HEK293 (cell line): ENCODE results near the gene PSMC5.
A peak's percentile ranks its signal among the peaks of the same experiment; 100 is the strongest.

ENCODE experiments used
- CTCF ChIA-PET: fragments of 350-600 bp; formaldehyde crosslinking; extraction: SDS; loops from one replicate; lab custom pipeline; 2021; ENCODE audit warnings: antibody characterized with exemption; lab: Yijun Ruan, JAX
- POLR2A ChIA-PET: fragments of 300-600 bp; formaldehyde crosslinking; extraction: SDS; loops from one replicate; lab custom pipeline; 2020; ENCODE audit warnings: antibody characterized with exemption, inconsistent platforms; lab: Yijun Ruan, JAX
- H3K27ac ChIP-seq: fragments of 200-500 bp; sonication (Bioruptor generic); 2 replicates; pipeline ENCODE4 v1.5.1; 2014; ENCODE audit warnings: low read depth, low read length, control low read depth, inconsistent platforms; ENCODE audit errors: extremely low read depth
- H3K36me3 ChIP-seq, 2 experiments: fragments of 200-500 bp in 1 of 2; sonication (Bioruptor generic) in 1 of 2; 1 replicate in 1 of 2; 2 replicates in 1 of 2; pipeline ENCODE4 v1.5.1; 2014 to 2017; ENCODE audit warnings: inconsistent platforms in 2 of 2, low read length in 2 of 2; ENCODE audit not compliant: control insufficient read depth in 2 of 2, insufficient read depth in 1 of 2
- H3K4me1 ChIP-seq: fragments of 200-500 bp; sonication (Bioruptor generic); 2 replicates; pipeline ENCODE4 v1.5.1; 2014; ENCODE audit warnings: mild to moderate bottlenecking, low read length, inconsistent platforms; ENCODE audit not compliant: control insufficient read depth, insufficient read depth
- H3K4me3 ChIP-seq: 2 replicates; pipeline ENCODE4 v1.5.1; 2011; ENCODE audit warnings: low read depth, mild to moderate bottlenecking, control low read depth, low read length, moderate library complexity
- H3K9me3 ChIP-seq: fragments of 200-500 bp; sonication (Bioruptor generic); 2 replicates; pipeline ENCODE4 v1.5.1; 2014; ENCODE audit warnings: low read depth, low read length, inconsistent platforms; ENCODE audit not compliant: control insufficient read depth, insufficient read depth
- HOXD13 ChIP-seq: sonication (generic); formaldehyde crosslinking; IDR thresholded peaks from 2 replicates; pipeline ENCODE4 v1.8.0; 2022; ENCODE audit warnings: missing genetic modification reagents, borderline replicate concordance
- SETDB1 ChIP-seq: IDR thresholded peaks from one replicate; pipeline ENCODE4 v1.6.1; 2017; ENCODE audit warnings: mild to moderate bottlenecking, low read length, moderate library complexity, mixed read lengths; ENCODE audit not compliant: insufficient read length
- ZBTB17 ChIP-seq: fragments of 450-650 bp; formaldehyde crosslinking; IDR thresholded peaks from 2 replicates; pipeline ENCODE4 v1.5.1; 2016; ENCODE audit warnings: missing biosample characterization, missing genetic modification characterization
- ZBTB20 ChIP-seq: fragments of 450-650 bp; formaldehyde crosslinking; IDR thresholded peaks from 2 replicates; pipeline ENCODE4 v1.5.1; 2016; ENCODE audit warnings: missing biosample characterization, missing genetic modification characterization
- ZNF155 ChIP-seq: fragments of 450-650 bp; formaldehyde crosslinking; IDR thresholded peaks from 2 replicates; pipeline ENCODE4 v1.5.1; 2016; ENCODE audit warnings: missing biosample characterization, missing genetic modification characterization
- ZNF501 ChIP-seq: fragments of 450-650 bp; formaldehyde crosslinking; IDR thresholded peaks from 2 replicates; pipeline ENCODE4 v1.5.1; 2016; ENCODE audit warnings: missing biosample characterization, missing genetic modification characterization
- ZNF561 ChIP-seq: fragments of 450-650 bp; IDR thresholded peaks from 2 replicates; pipeline ENCODE4 v1.5.1; 2018; ENCODE audit warnings: missing biosample characterization, missing genetic modification characterization, borderline replicate concordance
- ZNF585B ChIP-seq: fragments of 450-650 bp; formaldehyde crosslinking; IDR thresholded peaks from 2 replicates; pipeline ENCODE4 v1.5.1; 2016; ENCODE audit warnings: missing biosample characterization, missing genetic modification characterization
- ZNF621 ChIP-seq: fragments of 450-650 bp; formaldehyde crosslinking; IDR thresholded peaks from 2 replicates; pipeline ENCODE4 v1.5.1; 2017; ENCODE audit warnings: missing biosample characterization, missing genetic modification characterization
- ZNF664 ChIP-seq: fragments of 450-650 bp; formaldehyde crosslinking; IDR thresholded peaks from 2 replicates; pipeline ENCODE4 v1.5.1; 2016; ENCODE audit warnings: missing biosample characterization, missing genetic modification characterization
- ZNF768 ChIP-seq: fragments of 450-650 bp; formaldehyde crosslinking; IDR thresholded peaks from 2 replicates; pipeline ENCODE4 v1.5.1; 2018; ENCODE audit warnings: missing biosample characterization, mild to moderate bottlenecking, missing genetic modification characterization
- TF ChIP-seq, protein P1 (sequence below): fragments of 450-650 bp; formaldehyde crosslinking; IDR thresholded peaks from 2 replicates; pipeline ENCODE4 v1.5.1; 2016; ENCODE audit warnings: missing biosample characterization, missing genetic modification characterization
- TF ChIP-seq, protein P2 (sequence below): sonication (generic); formaldehyde crosslinking; IDR thresholded peaks from 2 replicates; pipeline ENCODE4 v1.8.1; 2022; ENCODE audit warnings: mild to moderate bottlenecking, moderate library complexity, missing genetic modification reagents
- TF ChIP-seq, protein P3 (sequence below): fragments of 450-650 bp; formaldehyde crosslinking; IDR thresholded peaks from 2 replicates; pipeline ENCODE4 v1.5.1; 2016; ENCODE audit warnings: missing biosample characterization, missing genetic modification characterization
- TF ChIP-seq, protein P4 (sequence below): fragments of 450-650 bp; formaldehyde crosslinking; IDR thresholded peaks from 2 replicates; pipeline ENCODE4 v1.5.1; 2016; ENCODE audit warnings: missing biosample characterization, missing genetic modification characterization

The PSMC5 gene

GRCh38 chr17:63843910-63844677 lies 16.9 kb downstream of the PSMC5 start:
- TF ChIP-seq ZNF621 (tag by site-specific recombination), result no peak
- peak; percentile 95 for TF ChIP-seq ZBTB20
- Histone ChIP-seq H3K4me3 (no peak overlapping the region), H3K36me3 (peaks cover 0 to 3% of the 10 kb centered on the region in 2 experiments; a peak in 1 of 3 replicates), H3K9me3 (no peaks in the 10 kb centered on the region), H3K4me1 (peaks cover 19% of the 10 kb centered on the region), H3K27ac (no peak overlapping the region; the same call in 1 of the 2 replicates)
- ChIA-PET CTCF (interaction anchor here (0.6 to 9.5 kb wide), 4 partner anchors 9 to 22 kb away, joined by 4 to 62 read pairs (median 10); no protein-coding TSS in a partner anchor), POLR2A (interaction anchor here (0.6 to 2.0 kb wide), 12 partner anchors 10 to 1251 kb away, joined by 3 to 20 read pairs (median 4); partner anchors contain the start of genes CCDC47, DDX42, MAP3K3 and PSMC5)

GRCh38 chr17:63845509-63845908 lies 18.3 kb downstream of the PSMC5 start:
- no peak overlapping the region for H3K27ac ChIP-seq
- CTCF ChIA-PET, result interaction anchor here (0.6 to 9.5 kb wide), 3 partner anchors 10 to 21 kb away, joined by 3 to 62 read pairs (median 4); no protein-coding TSS in a partner anchor
- POLR2A ChIA-PET, result interaction anchor here (0.6 kb wide), 1 partner anchor 952 kb away, joined by 4 read pairs; no protein-coding TSS in a partner anchor

GRCh38 chr17:63847525-63848249 lies 20.5 kb downstream of the PSMC5 start:
- Histone ChIP-seq H3K36me3 (no peaks in the 10 kb centered on the region), H3K9me3 (no peaks in the 10 kb centered on the region), H3K27ac (no peak overlapping the region), H3K4me1 (no peaks in the 10 kb centered on the region; the same call in 1 of the 2 replicates), H3K4me3 (no peak overlapping the region)
- CTCF ChIA-PET, result interaction anchor here (0.6 to 9.5 kb wide), 7 partner anchors 9 to 42 kb away, joined by 3 to 62 read pairs (median 4); partner anchors contain the start of gene GH2
- TF ChIP-seq ZNF561 (tag by site-specific recombination), result no peak
- peak; percentile 92 for TF ChIP-seq ZNF664 (tag by site-specific recombination)
- POLR2A ChIA-PET, result interaction anchor here (1.9 kb wide), 1 partner anchor 74 kb away, joined by 6 read pairs; the partner anchor contains the start of genes CCDC47 and DDX42

More at GRCh38 chr17:63845509-63845908, 18.3 kb downstream of the PSMC5 start:
- Histone ChIP-seq H3K4me1 (peaks cover 8% of the 10 kb centered on the region), H3K9me3 (no peaks in the 10 kb centered on the region), H3K36me3 (no peaks in the 10 kb centered on the region), H3K4me3 (no peak overlapping the region)
- TF ChIP-seq ZNF585B (tag by site-specific recombination) (no peak), ZBTB17 (tag by site-specific recombination) (no peak)
- TF ChIP-seq, protein P1, sequence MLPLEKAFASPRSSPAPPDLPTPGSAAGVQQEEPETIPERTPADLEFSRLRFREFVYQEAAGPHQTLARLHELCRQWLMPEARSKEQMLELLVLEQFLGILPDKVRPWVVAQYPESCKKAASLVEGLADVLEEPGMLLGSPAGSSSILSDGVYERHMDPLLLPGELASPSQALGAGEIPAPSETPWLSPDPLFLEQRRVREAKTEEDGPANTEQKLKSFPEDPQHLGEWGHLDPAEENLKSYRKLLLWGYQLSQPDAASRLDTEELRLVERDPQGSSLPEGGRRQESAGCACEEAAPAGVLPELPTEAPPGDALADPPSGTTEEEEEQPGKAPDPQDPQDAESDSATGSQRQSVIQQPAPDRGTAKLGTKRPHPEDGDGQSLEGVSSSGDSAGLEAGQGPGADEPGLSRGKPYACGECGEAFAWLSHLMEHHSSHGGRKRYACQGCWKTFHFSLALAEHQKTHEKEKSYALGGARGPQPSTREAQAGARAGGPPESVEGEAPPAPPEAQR (tag by site-specific recombination), result no peak

DNA sequence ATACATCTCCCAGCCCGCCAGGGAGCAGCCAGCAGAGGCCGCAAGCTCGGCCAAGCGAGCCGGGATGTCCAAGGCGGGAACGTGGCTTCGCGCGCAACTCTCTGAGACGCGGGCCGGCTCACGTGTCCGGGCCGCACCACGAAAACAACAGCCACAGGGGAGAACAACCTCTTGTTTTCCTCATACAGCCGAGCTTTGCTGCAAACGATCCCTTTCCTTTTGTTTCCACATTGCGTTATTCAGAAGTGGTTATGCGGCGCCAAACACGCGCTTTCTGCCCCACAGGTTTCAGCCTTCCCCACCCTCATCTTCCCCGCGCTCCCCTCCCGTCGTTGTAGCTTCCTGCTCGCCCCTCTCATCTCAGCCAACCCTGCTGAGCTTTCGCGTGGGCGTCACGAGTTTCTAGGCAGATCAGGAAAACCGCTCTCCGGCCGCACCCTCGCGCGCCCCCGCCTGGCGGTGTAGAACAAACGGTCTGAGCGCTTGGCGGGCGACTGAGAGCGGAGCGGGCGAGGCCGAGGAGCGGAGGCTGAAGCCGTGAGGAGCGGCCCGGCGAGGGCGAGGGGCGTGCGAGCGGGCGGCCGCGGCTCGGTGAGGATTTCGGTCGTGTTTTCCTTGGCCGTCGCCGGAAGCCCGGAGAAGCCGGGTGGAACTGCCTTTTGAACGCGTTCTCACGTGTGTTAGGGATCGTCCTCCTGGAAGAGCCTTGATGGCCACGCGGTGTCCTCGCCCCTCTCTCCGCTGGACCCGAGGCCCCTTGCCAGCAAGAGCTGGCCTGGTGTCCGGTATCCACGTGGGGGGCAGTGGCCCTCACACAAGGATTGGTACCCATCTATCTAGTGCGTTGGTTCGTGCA lies 21.8 kb downstream of the PSMC5 start:
- no peaks in the 10 kb centered on the region for H3K4me1 ChIP-seq
- ChIA-PET POLR2A (interaction anchor here (0.9 to 1.9 kb wide), 4 partner anchors 10 to 75 kb away, joined by 3 to 6 read pairs (median 4); partner anchors contain the start of genes CCDC47, DDX42 and PSMC5), CTCF (interaction anchor here (0.6 to 9.5 kb wide), 19 partner anchors 11 to 1300 kb away, joined by 3 to 62 read pairs (median 4); partner anchors contain the start of gene GH2)
- no peaks in the 10 kb centered on the region for H3K36me3 ChIP-seq
- peak overlapping the region; percentile 56; the same call in 1 of the 2 replicates for H3K27ac ChIP-seq
- H3K9me3 ChIP-seq, result no peaks in the 10 kb centered on the region
- H3K4me3 ChIP-seq, result peak overlapping the region; percentile 1
- no peak for TF ChIP-seq HOXD13 (CRISPR knock-in tag)
- TF ChIP-seq ZBTB17 (tag by site-specific recombination), result no peak
- TF ChIP-seq ZNF664 (tag by site-specific recombination), result no peak
- TF ChIP-seq, protein P2, sequence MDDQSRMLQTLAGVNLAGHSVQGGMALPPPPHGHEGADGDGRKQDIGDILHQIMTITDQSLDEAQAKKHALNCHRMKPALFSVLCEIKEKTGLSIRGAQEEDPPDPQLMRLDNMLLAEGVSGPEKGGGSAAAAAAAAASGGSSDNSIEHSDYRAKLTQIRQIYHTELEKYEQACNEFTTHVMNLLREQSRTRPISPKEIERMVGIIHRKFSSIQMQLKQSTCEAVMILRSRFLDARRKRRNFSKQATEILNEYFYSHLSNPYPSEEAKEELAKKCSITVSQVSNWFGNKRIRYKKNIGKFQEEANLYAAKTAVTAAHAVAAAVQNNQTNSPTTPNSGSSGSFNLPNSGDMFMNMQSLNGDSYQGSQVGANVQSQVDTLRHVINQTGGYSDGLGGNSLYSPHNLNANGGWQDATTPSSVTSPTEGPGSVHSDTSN (CRISPR knock-in tag), result 0 out of 2 replicates have a peak, but pooled peaks have one; percentile 56
- TF ChIP-seq, protein P3, sequence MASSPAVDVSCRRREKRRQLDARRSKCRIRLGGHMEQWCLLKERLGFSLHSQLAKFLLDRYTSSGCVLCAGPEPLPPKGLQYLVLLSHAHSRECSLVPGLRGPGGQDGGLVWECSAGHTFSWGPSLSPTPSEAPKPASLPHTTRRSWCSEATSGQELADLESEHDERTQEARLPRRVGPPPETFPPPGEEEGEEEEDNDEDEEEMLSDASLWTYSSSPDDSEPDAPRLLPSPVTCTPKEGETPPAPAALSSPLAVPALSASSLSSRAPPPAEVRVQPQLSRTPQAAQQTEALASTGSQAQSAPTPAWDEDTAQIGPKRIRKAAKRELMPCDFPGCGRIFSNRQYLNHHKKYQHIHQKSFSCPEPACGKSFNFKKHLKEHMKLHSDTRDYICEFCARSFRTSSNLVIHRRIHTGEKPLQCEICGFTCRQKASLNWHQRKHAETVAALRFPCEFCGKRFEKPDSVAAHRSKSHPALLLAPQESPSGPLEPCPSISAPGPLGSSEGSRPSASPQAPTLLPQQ, result peak; percentile 68
- 0 out of 2 replicates have a peak, but pooled peaks have one; percentile 50 for TF ChIP-seq ZNF501 (tag by site-specific recombination)
- no peak for TF ChIP-seq ZNF155 (tag by site-specific recombination)
- no peak for TF ChIP-seq ZNF768 (tag by site-specific recombination)
- TF ChIP-seq, protein P4, sequence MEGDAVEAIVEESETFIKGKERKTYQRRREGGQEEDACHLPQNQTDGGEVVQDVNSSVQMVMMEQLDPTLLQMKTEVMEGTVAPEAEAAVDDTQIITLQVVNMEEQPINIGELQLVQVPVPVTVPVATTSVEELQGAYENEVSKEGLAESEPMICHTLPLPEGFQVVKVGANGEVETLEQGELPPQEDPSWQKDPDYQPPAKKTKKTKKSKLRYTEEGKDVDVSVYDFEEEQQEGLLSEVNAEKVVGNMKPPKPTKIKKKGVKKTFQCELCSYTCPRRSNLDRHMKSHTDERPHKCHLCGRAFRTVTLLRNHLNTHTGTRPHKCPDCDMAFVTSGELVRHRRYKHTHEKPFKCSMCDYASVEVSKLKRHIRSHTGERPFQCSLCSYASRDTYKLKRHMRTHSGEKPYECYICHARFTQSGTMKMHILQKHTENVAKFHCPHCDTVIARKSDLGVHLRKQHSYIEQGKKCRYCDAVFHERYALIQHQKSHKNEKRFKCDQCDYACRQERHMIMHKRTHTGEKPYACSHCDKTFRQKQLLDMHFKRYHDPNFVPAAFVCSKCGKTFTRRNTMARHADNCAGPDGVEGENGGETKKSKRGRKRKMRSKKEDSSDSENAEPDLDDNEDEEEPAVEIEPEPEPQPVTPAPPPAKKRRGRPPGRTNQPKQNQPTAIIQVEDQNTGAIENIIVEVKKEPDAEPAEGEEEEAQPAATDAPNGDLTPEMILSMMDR (tag by site-specific recombination), result peak; percentile 24; the same call in 1 of the 2 replicates
- peak; percentile 89 for TF ChIP-seq SETDB1
